ENCODE measurements around the gene SAP25.
"Not testable (repeated sequence)": the region's sequence is repeated elsewhere in the genome, so short reads cannot be mapped to it uniquely, and the experiment has no call there.

DNA sequence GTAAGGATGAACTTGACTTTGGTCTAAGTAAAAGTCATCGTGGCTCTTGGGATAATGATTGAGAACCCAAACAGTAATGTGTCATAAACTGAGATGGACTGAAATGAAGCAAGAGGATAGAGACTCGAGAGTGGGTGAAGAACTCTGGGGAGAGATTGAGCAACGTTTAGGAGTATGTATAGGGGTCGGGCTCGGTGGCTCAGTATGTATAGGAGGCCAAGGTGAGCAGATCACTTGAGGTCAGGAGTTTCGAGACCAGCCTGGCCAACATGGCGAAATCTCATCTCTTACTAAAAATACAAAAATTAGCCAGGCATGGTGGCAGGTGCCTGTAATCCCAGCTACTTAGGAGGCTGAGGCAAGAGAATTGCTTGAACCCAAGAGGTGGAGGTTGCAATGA is 32.4 kb downstream of the SAP25 start:
- TF ChIP-seq, protein P1, sequence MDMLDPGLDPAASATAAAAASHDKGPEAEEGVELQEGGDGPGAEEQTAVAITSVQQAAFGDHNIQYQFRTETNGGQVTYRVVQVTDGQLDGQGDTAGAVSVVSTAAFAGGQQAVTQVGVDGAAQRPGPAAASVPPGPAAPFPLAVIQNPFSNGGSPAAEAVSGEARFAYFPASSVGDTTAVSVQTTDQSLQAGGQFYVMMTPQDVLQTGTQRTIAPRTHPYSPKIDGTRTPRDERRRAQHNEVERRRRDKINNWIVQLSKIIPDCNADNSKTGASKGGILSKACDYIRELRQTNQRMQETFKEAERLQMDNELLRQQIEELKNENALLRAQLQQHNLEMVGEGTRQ (IDR thresholded peaks at IDR 0.05; ENCODE audit: low read depth, low read length) = not testable (repeated sequence)
- TF ChIP-seq MXI1 (IDR thresholded peaks at IDR 0.05; ENCODE audit: borderline replicate concordance, low read depth, low read length) = not testable (repeated sequence)
